Right lung (tissue), 5 donors: ENCODE results near the gene GDF11. TPM values are rescaled to one million over a fixed set of nuclear protein-coding genes. Genes with fewer than 3 reads are reported as not detected.

Experiments
- DNase-seq, 2 donors: peaks; one replicate each; pipeline ENCODE4 v3.0.0-alpha.2; 2013
- polyA plus RNA-seq, 5 donors: library from polyadenylated mRNA; unstranded; fragments of 120-200 nt; gene quantifications; one replicate each; pipeline versions ENCODE4 v1.2.1 to v1.2.3, GENCODE V29; 2013; ENCODE audit warnings: inconsistent platforms in 1 of 5, low replicate concordance in 1 of 5; ENCODE audit not compliant: insufficient read length in 5 of 5, insufficient read depth in 1 of 5

GDF11 gene
- polyA plus RNA-seq, 5 donors = 14.0 to 19.8 (median 17.4) TPM

- DNase-seq = no peak
These were observed 37.0 kb upstream of the GDF11 start for GRCh38 chr12:55705782-55706402.

GRCh38 chr12:55706568-55707218 lies 36.2 kb upstream of the GDF11 start:
- DNase-seq = no peak

GRCh38 chr12:55707219-55707671 lies 35.7 kb upstream of the GDF11 start:
- DNase-seq = no peak

GRCh38 chr12:55707841-55708694 lies 34.9 kb upstream of the GDF11 start, which contains the start of gene ITGA7:
Gene ITGA7 (minus strand): TSS chr12:55707904. CDS start chr12:55707682, 222 bp downstream.
- no peak for DNase-seq

- no peak for DNase-seq
These were observed 34.2 kb upstream of the GDF11 start for GRCh38 chr12:55708695-55709233.

GRCh38 chr12:55711786-55712553 lies 31.0 kb upstream of the GDF11 start:
- DNase-seq = peak; percentile 49 to 51

- DNase-seq = no peak
These were observed 30.1 kb upstream of the GDF11 start for GRCh38 chr12:55712700-55713415.

- DNase-seq = no peak
These were observed 29.2 kb upstream of the GDF11 start for GRCh38 chr12:55713721-55714120.

GRCh38 chr12:55715169-55715764 lies 27.7 kb upstream of the GDF11 start:
- no peak for DNase-seq

- DNase-seq = peak; percentile 94 to 97
These were observed 26.9 kb upstream of the GDF11 start, which contains the start of gene BLOC1S1 for GRCh38 chr12:55715833-55716581. Gene BLOC1S1 (plus strand): TSS chr12:55716046. CDS start chr12:55716052, 6 bp downstream.

GRCh38 chr12:55716582-55716957 lies 26.4 kb upstream of the GDF11 start:
- DNase-seq = no peak

- no peak for DNase-seq
These were observed 25.6 kb upstream of the GDF11 start for GRCh38 chr12:55717011-55718007.

GRCh38 chr12:55718015-55718414 lies 24.9 kb upstream of the GDF11 start:
- no peak for DNase-seq

GRCh38 chr12:55718624-55719275 lies 24.2 kb upstream of the GDF11 start:
- no peak for DNase-seq

GRCh38 chr12:55719371-55719770 lies 23.6 kb upstream of the GDF11 start:
- DNase-seq = no peak

GRCh38 chr12:55720071-55720564 lies 22.8 kb upstream of the GDF11 start, which contains the start of gene RDH5:
Gene RDH5 (plus strand): TSS chr12:55720393. CDS start chr12:55721185, 792 bp downstream.
- no peak for DNase-seq

- DNase-seq = no peak
These were observed 22.0 kb upstream of the GDF11 start for GRCh38 chr12:55720894-55721444.
